ENCODE results near the gene CAVIN1. TPM values are rescaled to one million over a fixed set of nuclear protein-coding genes. Genes with fewer than 3 reads are reported as not detected.

CAVIN1 gene
- total and polyA plus RNA-seq, 2 experiments from 2014 or later: 18.1 to 35.7 TPM

DNA sequence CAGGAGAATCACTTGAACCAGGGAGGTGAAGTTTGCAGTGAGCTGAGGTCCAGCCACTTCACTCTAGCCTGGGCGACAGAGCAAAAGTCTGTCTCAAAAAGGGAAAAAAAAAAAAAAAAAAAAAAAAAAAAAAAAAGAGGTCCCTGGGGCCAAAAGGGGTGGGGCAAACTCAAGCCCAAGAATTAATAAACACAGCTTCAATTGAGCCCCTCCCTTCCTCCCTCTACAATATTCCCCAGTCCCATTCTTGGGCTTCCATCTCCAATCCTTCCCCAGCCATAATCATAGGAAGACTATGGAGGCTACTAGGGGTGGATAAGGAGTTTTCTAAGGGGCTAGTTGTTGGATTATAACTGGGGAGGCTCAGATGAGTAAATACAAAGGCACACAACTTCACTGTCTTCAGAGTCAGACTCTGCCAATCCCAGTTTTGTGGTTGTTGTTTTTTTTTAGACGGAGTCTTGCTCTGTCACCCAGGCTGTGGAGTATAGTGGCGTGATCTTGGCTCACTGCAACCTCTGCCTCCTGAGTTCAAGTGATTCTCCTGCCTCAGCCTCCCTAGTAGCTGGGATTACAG is 9.5 kb downstream of the CAVIN1 start:
- DNase-seq (ENCODE audit: low spot score): no peak
- Mint-ChIP-seq H3K27me3 (ENCODE audit: insufficient read depth, low read depth, poor library complexity) (peaks cover 7% of the 10 kb centered on the region), H3K4me3 (no peak overlapping the region), H3K4me1 (peaks cover 18% of the 10 kb centered on the region; the same call in 2 of the 3 replicates), H3K36me3 (ENCODE audit: low read depth) (no peaks in the 10 kb centered on the region), H3K27ac (no peak overlapping the region), H3K9me3 (no peaks in the 10 kb centered on the region)
- Histone ChIP-seq H3F3A (replicated peaks; ENCODE audit: low read depth) (no peaks in the 10 kb centered on the region), H3K36me3 (ENCODE audit: insufficient read depth) (no peaks in the 10 kb centered on the region), H3K79me2 (replicated peaks; ENCODE audit: insufficient read depth) (peaks cover 16% of the 10 kb centered on the region), H2AFZ (no peak overlapping the region), H3K4me3 (no peak overlapping the region), H3K27me3 (ENCODE audit: insufficient read depth) (no peaks in the 10 kb centered on the region), H3K4me1 (ENCODE audit: insufficient read depth) (peaks cover 9% of the 10 kb centered on the region), H3K4me2 (no peak overlapping the region), H4K20me1 (replicated peaks; ENCODE audit: insufficient read depth) (peaks cover 12% of the 10 kb centered on the region; the same call in 1 of the 2 replicates), H3K27ac (ENCODE audit: low read depth) (no peak overlapping the region), H3K9me2 (ENCODE audit: insufficient read depth) (no peaks in the 10 kb centered on the region)
- TF ChIP-seq, protein P1, sequence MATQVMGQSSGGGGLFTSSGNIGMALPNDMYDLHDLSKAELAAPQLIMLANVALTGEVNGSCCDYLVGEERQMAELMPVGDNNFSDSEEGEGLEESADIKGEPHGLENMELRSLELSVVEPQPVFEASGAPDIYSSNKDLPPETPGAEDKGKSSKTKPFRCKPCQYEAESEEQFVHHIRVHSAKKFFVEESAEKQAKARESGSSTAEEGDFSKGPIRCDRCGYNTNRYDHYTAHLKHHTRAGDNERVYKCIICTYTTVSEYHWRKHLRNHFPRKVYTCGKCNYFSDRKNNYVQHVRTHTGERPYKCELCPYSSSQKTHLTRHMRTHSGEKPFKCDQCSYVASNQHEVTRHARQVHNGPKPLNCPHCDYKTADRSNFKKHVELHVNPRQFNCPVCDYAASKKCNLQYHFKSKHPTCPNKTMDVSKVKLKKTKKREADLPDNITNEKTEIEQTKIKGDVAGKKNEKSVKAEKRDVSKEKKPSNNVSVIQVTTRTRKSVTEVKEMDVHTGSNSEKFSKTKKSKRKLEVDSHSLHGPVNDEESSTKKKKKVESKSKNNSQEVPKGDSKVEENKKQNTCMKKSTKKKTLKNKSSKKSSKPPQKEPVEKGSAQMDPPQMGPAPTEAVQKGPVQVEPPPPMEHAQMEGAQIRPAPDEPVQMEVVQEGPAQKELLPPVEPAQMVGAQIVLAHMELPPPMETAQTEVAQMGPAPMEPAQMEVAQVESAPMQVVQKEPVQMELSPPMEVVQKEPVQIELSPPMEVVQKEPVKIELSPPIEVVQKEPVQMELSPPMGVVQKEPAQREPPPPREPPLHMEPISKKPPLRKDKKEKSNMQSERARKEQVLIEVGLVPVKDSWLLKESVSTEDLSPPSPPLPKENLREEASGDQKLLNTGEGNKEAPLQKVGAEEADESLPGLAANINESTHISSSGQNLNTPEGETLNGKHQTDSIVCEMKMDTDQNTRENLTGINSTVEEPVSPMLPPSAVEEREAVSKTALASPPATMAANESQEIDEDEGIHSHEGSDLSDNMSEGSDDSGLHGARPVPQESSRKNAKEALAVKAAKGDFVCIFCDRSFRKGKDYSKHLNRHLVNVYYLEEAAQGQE (IDR thresholded peaks at IDR 0.05; ENCODE audit: unreplicated experiment): no peak
- TF ChIP-seq EZH2 (IDR thresholded peaks at IDR 0.05; ENCODE audit: low read depth, unreplicated experiment) (no peak), EZH2phosphoT487 (IDR thresholded peaks at IDR 0.05; ENCODE audit: unreplicated experiment) (no peak), ZNF114 (CRISPR knock-in tag; IDR thresholded peaks at IDR 0.05) (no peak), CTCF (conservative IDR thresholded peaks at IDR 0.05; ENCODE audit: low read depth in 2 of 2) (no peak), ZNF331 (CRISPR knock-in tag; IDR thresholded peaks at IDR 0.05; ENCODE audit: low read depth) (no peak)
- ATAC-seq: no peak

- peaks cover 8% of the 10 kb centered on the region for H3K79me2 ChIP-seq (replicated peaks; ENCODE audit: insufficient read depth)
- ATAC-seq (no peak), DNase-seq (ENCODE audit: low spot score) (no peak)
- H3K4me1 Mint-ChIP-seq: peaks cover 32% of the 10 kb centered on the region
- H3K4me3 ChIP-seq: no peak overlapping the region
- no peak overlapping the region for H3K27ac ChIP-seq (ENCODE audit: low read depth)
- no peak overlapping the region for H3K4me3 Mint-ChIP-seq
- no peaks in the 10 kb centered on the region for H3K9me2 ChIP-seq (ENCODE audit: insufficient read depth)
- peaks cover 13% of the 10 kb centered on the region; the same call in 1 of the 2 replicates for H4K20me1 ChIP-seq (replicated peaks; ENCODE audit: insufficient read depth)
- no peak overlapping the region for H3K27ac Mint-ChIP-seq
- no peaks in the 10 kb centered on the region for H3K36me3 ChIP-seq (ENCODE audit: insufficient read depth)
- no peaks in the 10 kb centered on the region for H3K27me3 ChIP-seq (ENCODE audit: insufficient read depth)
- H3K4me2 ChIP-seq: no peak overlapping the region
- H2AFZ ChIP-seq: no peak overlapping the region
- peaks cover 7% of the 10 kb centered on the region for H3K27me3 Mint-ChIP-seq (ENCODE audit: insufficient read depth, low read depth, poor library complexity)
- H3F3A ChIP-seq (replicated peaks; ENCODE audit: low read depth): peaks cover 6% of the 10 kb centered on the region; the same call in 1 of the 2 replicates
- H3K4me1 ChIP-seq (ENCODE audit: insufficient read depth): peaks cover 22% of the 10 kb centered on the region
- H3K36me3 Mint-ChIP-seq (ENCODE audit: low read depth): no peaks in the 10 kb centered on the region
- no peaks in the 10 kb centered on the region for H3K9me3 Mint-ChIP-seq
- TF ChIP-seq STAT1 (IDR thresholded peaks at IDR 0.05; ENCODE audit: unreplicated experiment): no peak
- TF ChIP-seq, protein P1 (IDR thresholded peaks at IDR 0.05; ENCODE audit: unreplicated experiment): no peak
- TF ChIP-seq NANOG (IDR thresholded peaks at IDR 0.05; ENCODE audit: borderline replicate concordance): no peak
- TF ChIP-seq ETS1 (IDR thresholded peaks at IDR 0.05): no peak
Observed at GRCh38 chr17:42411905-42412679, 11.0 kb downstream of the CAVIN1 start.

Data from GM23338 (cell line).